Left renal cortex interstitium (tissue), 4 donors: ENCODE results near the gene LRP6. TPM values are rescaled to one million over a fixed set of nuclear protein-coding genes. Genes with fewer than 3 reads are reported as not detected.
"Not testable (repeated sequence)": the region's sequence is repeated elsewhere in the genome, so short reads cannot be mapped to it uniquely, and the experiment has no call there.

Experiments used
- DNase-seq, 4 donors: peaks; one replicate each; pipeline ENCODE4 v3.0.0-alpha.2; 2013; ENCODE audit warnings: low read depth in 4 of 4, low spot score in 2 of 4, missing footprints in 1 of 4
- polyA plus RNA-seq, 4 donors: library from polyadenylated mRNA; unstranded; fragments of 120-200 nt; gene quantifications; one replicate each; pipeline ENCODE4 v1.2.1, GENCODE V29; 2013; ENCODE audit not compliant: insufficient read length in 4 of 4

The LRP6 gene
- polyA plus RNA-seq, 4 donors, result 55.4 to 68.5 (median 61.6) TPM

DNA sequence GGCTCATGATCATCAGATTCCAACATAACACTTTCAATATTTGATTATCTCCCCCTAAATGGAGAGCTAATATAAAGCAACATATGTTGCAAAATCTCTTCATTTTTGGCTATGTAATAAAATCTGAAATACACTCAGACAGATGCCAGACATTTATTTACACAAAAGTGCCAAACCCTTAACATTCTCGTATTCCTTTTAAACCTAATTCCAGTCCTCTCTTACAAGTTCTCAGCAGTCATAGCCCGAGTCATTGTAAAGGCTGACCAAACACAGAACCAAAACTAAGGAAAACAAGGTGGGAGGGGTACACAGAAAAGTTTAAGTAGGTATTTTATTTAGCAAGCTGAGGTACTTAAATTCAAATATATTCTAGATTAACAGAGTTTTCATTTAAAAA lies 81.4 kb downstream of the LRP6 start:
- DNase-seq, result no peak

- no peak for DNase-seq
Measured at GRCh38 chr12:12182703-12183365, 84.0 kb downstream of the LRP6 start.

DNA sequence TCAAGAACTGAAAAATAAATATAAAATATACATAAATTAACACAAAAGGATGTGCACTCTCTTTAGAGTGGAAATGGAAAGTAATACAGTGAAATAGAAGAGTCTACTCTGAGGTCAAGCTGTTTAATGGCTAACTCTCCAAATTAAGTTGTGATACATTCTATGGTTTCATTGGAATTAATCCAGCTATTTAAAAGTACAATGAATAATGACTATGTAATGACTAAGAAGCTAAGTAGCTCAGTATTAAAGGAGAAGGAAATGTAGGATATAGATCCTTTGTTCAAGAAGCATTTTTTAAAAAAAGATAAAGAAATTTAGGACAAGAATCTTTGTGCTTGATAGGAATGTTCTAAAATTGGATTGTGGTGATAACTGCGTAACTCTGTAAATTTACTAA lies 85.3 kb downstream of the LRP6 start:
- DNase-seq, result no peak

DNA sequence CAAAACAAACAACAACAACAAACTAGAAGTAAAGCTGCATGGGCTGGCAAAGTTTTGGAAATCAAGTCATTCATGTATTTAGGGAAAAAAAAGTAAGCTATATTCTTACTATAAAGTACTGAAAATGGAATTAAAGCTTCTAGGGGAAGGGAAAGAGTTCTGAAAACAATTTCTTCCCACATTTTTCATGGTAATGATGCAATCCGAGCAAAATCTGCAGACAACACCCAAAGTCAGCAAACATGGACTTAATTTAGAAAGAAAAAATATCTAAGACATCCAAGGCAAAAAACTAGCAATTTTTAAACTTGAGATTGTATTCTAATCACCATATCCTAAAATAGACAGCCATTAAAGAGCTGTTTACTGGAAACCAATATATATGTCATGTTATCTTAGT lies 86.3 kb downstream of the LRP6 start:
- DNase-seq, result no peak

GRCh38 chr12:12180136-12180535 lies 86.7 kb downstream of the LRP6 start:
- DNase-seq, result no peak

DNA sequence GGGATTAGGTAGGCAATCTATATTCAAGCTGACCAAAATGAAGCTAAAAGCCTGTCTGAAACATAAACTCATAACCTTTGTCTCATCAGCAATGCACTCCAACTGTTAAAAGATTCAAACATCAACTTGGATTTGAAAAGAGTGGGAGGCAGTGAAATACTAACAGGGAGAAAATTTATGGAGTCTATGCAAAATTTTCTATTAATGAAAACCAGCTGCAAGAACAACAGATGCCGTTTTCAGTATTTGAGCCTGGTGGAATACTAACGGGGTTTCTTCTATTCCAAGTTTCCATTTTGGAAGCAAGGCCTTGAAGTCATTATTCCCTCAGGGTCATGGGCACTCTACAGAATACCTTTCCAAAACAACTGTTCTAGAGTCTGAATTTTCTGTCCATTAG lies 88.3 kb downstream of the LRP6 start:
- no peak for DNase-seq

DNA sequence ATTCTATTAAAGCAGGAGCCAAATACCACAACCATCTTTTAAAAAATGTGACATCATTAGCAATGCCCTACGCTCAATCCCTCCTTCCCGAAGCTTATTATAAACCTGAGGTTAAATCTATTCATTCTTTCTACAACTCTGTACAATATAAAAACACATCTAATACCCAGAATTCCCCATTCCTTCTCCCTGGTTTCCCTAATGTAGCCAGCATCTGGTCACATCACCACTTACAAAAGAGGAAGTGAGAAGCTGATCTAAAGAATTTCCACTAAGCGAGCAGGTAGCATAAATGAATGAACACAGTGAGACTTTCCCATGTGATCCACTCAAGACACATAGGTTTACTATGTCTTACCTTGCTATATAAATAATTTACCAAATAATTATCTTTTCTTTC lies 90.4 kb downstream of the LRP6 start:
- no peak for DNase-seq

DNA sequence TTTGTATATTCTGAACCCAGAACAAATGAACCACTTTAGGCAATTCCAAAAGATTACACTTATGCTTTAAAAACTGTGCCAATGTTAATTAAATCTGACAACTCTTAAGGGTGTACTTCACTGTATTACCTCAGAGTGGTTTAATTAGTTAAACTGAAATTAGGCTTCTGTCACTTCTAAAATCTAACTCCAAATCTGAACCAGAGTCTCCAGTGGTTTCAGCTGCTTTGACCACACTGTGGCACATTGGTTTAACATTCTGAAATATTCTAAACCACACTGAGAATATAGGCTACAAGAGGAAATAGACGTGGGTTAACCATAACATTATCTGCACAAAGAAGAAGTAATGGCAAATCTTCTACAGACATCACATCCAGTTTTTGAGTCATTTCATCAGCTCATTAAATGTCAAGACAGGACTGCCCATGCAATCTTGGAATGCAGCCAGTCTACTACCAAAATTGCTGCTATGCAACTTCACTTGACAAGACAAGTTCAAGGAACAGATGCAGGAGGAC lies 94.8 kb downstream of the LRP6 start:
- DNase-seq, result no peak

DNA sequence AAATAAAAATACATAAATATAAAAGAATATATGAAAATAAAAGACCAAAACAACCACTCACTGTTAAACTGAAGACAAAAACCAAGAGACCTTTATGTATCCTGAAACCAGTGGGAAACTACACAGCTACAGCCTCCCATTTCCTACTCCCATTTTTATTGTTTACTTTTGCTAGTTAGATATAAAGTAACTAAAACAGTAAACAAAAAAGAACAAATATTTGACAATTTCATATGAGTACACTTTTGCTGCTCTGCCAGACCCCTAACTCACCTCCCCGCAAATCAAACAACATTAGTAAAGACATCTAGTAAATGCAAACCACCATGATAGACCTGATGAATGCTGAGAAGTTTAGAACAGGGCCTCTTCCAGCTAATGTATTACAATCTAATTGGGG lies 99.0 kb downstream of the LRP6 start:
- no peak for DNase-seq

DNA sequence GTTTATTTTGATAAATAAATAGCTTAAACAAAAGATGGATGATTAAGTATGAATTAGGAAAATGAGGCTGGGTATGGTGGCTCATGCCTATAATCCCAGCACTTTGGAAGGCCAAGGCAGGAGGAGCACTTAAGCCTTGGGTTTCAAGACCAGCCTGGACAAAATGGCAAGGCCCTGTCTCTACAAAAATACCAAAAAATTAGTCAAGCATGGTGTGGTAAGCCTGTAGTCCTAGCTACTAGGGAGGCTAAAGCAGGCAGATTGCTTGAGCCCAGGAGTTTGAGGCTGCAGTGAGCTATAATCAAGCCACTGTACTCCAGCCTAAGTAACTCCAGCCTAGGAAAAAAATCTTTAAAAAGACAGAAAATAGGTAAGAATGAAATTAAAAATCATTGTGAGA lies 100.1 kb downstream of the LRP6 start:
- no peak for DNase-seq

DNA sequence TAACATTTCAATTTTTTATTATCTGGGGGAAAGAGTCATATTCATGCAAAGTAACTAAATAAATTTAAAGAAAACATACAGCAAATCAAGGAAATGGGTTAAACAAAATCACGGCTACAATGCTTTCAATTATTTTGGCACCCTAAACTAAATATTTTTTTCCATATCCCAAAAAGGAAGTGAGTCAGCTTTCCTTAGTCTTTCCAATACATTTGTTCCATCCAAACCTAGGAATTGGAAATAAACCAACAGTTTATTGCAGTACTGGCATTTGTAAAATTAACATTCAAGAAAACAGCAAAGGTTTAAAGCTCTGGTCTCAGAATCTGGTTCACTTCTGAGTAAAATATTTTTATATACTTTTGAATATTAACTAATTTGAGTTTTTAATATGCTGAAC lies 106.9 kb downstream of the LRP6 start:
- no peak for DNase-seq

DNA sequence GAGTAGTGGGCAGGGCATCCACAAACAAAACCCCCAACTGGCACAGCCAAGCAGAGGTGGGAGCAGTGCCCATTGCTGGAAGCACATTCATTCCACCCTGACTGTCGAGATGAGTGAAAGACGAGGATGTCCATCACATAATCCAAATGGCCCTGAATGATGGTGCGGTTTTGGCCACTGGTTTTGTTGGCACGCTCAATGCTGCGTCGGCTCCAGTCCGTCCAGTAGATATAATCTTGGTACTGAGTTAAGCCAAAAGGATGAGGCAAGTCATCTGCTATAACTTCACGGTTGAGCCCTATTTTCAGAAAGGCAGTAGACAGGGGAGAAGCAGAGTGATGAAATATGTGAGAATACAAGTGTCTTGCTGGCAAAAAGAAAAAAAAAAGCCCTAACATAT lies 108.0 kb downstream of the LRP6 start:
- DNase-seq, result no peak

DNA sequence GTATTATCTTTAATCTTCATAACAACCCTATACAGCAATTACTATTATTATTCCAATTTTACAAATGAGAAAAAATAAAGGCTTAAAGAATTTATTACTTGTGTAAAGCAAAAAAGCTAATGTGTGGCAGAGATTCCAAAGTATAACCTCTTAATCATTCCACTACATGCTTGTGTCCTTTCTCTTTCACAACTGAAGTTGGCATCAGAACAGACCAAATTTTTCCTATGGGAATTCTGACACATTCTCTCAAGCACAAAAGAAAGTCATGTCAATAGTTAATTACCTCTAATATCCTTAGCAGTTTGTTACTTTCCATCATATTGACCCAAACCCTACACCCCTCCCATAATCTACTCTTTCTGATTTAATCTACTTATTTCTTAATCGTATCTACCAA lies 109.4 kb downstream of the LRP6 start:
- DNase-seq, result no peak

DNA sequence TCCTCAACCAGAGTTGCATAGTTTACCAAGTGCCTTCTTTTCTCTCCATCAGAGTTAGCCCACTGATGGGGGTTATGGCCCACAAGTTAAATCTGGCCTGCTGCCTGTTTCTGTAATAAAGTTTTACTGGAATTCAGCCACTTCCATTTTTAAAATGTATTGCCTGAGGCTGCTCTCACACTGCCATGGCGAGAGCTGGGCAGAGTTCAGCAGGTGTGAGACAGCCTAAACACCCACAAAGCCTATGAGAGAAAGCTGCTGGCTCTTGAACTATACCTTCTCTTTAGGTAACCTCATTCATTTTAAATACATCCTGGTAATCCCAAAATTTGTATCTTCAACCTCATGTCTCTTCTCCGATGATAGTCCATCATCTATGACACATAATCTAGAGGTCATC lies 110.0 kb downstream of the LRP6 start:
- no peak for DNase-seq

DNA sequence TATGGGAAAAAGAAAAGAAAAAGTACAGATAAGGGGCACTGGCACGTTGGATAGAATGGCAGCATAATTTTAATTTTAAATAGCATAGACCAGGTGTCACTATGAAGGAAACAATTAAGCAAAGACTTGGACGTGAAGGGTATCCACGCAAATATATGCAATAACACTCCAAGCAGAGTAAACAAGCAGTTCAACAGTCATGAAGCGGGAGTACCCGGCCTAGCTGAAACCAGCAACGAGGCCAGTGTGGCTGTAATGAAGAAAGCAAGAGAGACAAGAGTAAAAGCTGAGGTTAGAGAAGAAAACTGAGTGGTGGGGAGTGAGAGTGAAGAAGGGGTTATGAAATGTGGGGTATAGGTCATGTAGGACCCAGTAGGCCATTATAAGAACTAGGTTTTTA lies 110.7 kb downstream of the LRP6 start:
- DNase-seq, result no peak

- no peak for DNase-seq
Measured at GRCh38 chr12:12153596-12153995, 113.2 kb downstream of the LRP6 start.

DNA sequence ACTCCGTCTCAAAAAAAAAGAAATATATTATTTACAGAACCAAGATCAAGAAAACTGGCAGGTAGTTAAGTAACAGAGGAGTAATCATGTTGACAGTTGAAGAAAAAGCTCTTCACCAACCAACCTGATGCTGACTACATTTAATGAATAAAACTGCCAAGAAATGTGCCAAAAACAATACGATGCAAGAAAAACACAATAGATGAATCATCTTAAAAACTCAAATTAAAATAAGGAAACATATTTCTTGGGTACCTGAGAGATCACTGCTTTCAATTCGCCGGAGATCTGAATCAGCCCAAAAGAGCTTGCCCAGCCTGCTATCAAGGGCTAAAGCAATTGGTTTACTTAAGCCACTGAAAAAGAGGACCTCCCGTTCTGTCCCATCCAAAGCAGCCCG lies 119.7 kb downstream of the LRP6 start:
- DNase-seq, result no peak

GRCh38 chr12:12144531-12144930 lies 122.3 kb downstream of the LRP6 start:
- not testable (repeated sequence) for DNase-seq

DNA sequence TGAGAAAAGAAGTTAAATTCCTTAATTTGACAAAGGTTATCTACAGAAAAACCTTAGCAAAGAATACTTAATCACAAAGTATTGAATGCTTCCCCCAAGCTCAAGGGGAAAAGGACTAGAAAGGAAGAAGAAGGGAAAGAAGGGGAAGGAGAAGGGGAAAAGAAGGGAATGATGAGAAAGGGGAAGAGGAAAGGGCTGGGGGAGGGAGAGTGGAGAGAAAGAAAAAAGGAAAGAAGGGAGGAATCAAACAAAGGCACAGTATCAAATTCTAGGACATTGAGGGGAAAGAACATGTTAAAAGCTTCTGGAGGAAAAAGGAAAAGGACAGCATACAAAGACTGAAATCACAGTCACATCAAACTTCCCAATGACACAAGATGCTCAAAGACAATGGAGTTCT lies 125.8 kb downstream of the LRP6 start:
- DNase-seq, result no peak

DNA sequence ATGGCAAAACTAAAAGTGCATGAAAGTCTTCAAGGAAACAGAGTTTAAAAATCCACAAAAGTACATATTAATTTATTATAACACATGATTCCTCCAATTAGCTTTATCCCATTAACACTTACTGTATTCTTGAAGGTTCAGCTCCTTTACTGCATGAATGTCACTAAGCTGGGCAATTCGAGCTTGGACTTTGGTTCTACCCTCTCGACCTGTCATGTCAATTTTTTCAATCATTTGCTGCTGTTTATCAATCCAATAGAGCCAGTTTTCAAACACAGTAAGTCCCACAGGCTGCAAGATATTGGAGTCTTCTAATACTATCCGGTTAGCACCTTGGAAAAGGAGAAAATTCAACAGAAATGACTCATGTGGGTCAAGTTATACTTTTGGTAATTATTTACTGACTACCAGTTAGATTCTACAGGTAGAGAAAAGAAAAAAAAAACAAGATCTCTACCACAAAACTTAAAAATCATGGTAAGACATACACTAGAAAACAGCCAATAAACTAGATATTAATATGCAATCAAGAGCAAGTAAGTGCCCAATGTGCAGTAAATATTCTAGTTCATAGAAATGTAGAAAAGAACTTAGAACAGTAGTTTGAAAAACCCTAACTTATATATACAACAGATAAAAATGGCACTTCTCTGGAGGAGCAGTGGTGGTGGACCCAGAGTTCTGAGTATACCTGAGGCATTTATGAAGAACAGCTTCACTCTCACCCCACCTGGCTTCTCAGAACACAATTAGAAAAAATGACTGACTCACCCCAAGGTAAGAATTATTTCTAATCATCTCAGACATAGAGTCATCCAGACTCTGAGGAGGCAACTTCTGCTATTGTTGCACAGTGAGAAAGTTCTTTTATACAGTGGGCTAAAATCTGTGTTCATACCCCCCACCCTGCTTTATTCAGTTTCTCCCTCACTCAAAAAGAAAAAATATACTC lies 128.4 kb downstream of the LRP6 start:
- DNase-seq, result no peak

GRCh38 chr12:12133785-12134184 lies 133.1 kb downstream of the LRP6 start:
- DNase-seq, result no peak

DNA sequence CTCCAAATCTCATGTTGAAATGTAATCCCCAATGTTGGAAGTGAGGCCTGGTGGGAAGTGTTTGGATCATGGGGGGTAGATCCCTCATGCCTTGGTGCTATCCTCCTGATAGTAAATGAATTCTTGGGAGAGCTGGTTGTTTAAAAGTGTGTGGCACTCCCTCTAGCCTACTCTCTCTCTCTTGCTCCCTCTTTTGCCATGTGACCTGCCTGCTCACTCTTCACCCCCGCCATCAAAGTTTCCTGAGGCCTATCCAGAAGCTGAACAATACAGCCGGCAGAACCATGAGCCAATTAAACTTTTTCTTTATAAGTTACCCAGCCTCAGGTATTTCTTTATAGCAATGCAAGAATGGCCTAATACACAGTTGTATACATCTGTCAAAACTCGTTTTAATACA lies 133.6 kb downstream of the LRP6 start:
- no peak for DNase-seq
